ENCODE data around the gene FARP1. TPM values are rescaled to one million over a fixed set of nuclear protein-coding genes. Genes with fewer than 3 reads are reported as not detected.
A peak's percentile ranks its signal among the peaks of the same experiment; 100 is the strongest.

Gene FARP1
- total and polyA plus RNA-seq, 2 of the 13 experiments (the other 11 are each of a cell fraction or from before 2014, with no cell fraction given) = 70.6 to 126 TPM

GRCh38 chr13:98265692-98266551 is 123.0 kb downstream of the FARP1 start (continued):
- TF ChIP-seq ZNF580 (CRISPR knock-in tag; IDR thresholded peaks at IDR 0.05; ENCODE audit: borderline replicate concordance, low read depth) (peak; percentile 59; the same call in 1 of the 2 replicates), ZSCAN21 (CRISPR knock-in tag; IDR thresholded peaks at IDR 0.05; ENCODE audit: borderline replicate concordance) (peak; percentile 32; the same call in 1 of the 2 replicates), ZNF546 (CRISPR knock-in tag; conservative IDR thresholded peaks at IDR 0.05) (no peak; the same call in 1 of the 2 replicates), KAT8 (CRISPR knock-in tag; IDR thresholded peaks at IDR 0.05) (no peak), PRDM4 (CRISPR knock-in tag; IDR thresholded peaks at IDR 0.05; ENCODE audit: borderline replicate concordance) (0 out of 2 replicates have a peak, but pooled peaks have one; percentile 70), NBN (conservative IDR thresholded peaks at IDR 0.05) (no peak), MED13 (CRISPR knock-in tag; IDR thresholded peaks at IDR 0.05) (peak; percentile 82; the same call in 1 of the 2 replicates), ATF6 (CRISPR knock-in tag; conservative IDR thresholded peaks at IDR 0.05) (no peak), EP300 (IDR thresholded peaks at IDR 0.05; ENCODE audit: low read depth in 2 of 2, low read length in 2 of 2) (peak in 1 of 2 experiments; percentile 89; a peak in 2 of 4 replicates), EP300 (CRISPR knock-in tag; IDR thresholded peaks at IDR 0.05; ENCODE audit: borderline replicate concordance) (peak; percentile 25; the same call in 1 of the 2 replicates), ZNF468 (CRISPR knock-in tag; IDR thresholded peaks at IDR 0.05) (no peak), SRSF4 (IDR thresholded peaks at IDR 0.05; ENCODE audit: low read depth, low read length, poor library complexity, severe bottlenecking) (no peak), ZNF235 (CRISPR knock-in tag; IDR thresholded peaks at IDR 0.05; ENCODE audit: borderline replicate concordance) (no peak), GABPB1 (CRISPR knock-in tag; IDR thresholded peaks at IDR 0.05) (peak; percentile 50; the same call in 1 of the 2 replicates), ZBTB8A (CRISPR knock-in tag; IDR thresholded peaks at IDR 0.05; ENCODE audit: borderline replicate concordance, low read depth) (no peak), ZNF652 (CRISPR knock-in tag; IDR thresholded peaks at IDR 0.05; ENCODE audit: borderline replicate concordance, low read depth) (peak; percentile 81), GPN1 (CRISPR knock-in tag; IDR thresholded peaks at IDR 0.05; ENCODE audit: borderline replicate concordance) (no peak)

Measured in HepG2 (cell line).